ENCODE measurements around the gene SHTN1. TPM values are rescaled to one million over a fixed set of nuclear protein-coding genes. Genes with fewer than 3 reads are reported as not detected.
A peak's percentile ranks its signal among the peaks of the same experiment; 100 is the strongest.

SHTN1 gene
- total RNA-seq, 2 donors from 2014 or later, result 33.6 to 34.1 TPM

DNA sequence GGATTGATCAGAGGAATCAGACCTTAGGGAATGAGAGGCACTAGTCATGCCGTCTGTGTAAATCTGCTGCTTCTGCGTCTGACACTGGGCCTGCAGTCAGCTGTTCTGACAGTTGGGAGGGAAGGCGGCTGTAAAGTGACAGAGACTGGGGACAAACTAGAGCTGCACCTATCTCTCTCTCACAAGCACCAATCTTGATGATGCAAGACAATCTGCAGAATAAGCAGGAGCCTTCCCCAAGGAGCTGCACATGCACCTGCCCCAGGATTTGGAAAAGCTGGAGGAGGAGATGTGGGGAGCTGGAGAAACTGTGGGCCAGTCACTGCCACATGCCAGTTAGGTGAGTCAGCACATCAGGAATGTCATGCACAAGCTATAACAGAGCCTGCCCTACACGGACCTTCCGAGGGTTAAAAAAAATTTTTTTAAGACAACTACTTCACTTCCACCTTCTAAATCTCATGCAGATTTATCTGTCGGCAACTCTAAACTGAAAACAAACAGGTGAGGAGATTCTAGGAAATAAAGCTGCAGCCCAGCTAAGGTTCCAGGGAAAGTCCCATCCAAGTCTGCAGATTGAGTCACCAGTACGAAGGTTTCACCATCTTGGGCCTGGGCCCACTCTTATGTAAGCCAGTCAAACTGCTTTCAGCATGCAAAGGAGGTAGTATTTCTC is 116.5 kb downstream of the SHTN1 start:
- peak; percentile 38 to 69 for DNase-seq
- intact Hi-C loops (cut with DNase I, micrococcal nuclease), result no loop called here

DNA sequence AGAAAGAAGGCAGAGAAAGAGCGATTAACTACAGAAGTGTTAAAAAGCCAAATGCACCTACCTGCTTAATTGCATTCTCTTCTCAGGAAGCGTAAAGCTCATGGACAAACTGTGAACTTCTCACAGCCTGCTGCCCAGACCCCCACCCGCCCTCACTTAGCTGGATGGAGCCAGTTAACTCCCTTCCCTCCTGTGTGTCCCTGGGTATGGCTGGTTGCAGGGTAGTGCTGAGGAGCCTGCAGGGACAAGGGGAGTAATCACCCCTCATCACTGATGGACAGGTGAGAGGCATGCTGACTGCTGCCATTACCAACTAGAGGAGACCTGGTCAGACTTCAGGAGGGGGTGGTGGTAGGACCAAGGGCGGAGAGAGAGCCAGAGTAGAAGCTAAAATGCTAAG is 118.2 kb downstream of the SHTN1 start:
- intact Hi-C loops (cut with DNase I, micrococcal nuclease), result no loop called here
- no peak for DNase-seq
- no peak for ATAC-seq

More for the DNA sequence above, 116.5 kb downstream of the SHTN1 start:
- ATAC-seq, result peak; percentile 82

DNA sequence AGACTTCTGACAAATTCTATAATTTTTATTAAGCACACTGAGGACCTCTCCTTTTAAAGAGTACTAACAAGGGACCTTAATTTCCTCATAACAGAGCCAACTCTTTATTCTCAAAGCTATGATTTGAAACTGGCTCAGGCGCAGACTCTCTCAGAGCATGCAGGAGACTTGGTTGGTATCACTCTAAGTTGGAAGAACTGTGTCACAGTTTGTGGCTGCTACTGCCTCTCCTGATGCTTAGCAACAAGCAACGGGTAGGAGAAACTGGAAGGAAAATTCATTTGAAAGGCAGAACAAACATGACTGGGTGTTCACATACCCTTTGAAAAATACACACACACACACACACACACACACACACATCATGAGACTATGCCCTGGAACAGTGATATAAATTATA is 122.3 kb downstream of the SHTN1 start:
- DNase-seq (no peak), ATAC-seq (no peak)
- intact Hi-C loops (cut with DNase I, micrococcal nuclease), result no loop called here

DNA sequence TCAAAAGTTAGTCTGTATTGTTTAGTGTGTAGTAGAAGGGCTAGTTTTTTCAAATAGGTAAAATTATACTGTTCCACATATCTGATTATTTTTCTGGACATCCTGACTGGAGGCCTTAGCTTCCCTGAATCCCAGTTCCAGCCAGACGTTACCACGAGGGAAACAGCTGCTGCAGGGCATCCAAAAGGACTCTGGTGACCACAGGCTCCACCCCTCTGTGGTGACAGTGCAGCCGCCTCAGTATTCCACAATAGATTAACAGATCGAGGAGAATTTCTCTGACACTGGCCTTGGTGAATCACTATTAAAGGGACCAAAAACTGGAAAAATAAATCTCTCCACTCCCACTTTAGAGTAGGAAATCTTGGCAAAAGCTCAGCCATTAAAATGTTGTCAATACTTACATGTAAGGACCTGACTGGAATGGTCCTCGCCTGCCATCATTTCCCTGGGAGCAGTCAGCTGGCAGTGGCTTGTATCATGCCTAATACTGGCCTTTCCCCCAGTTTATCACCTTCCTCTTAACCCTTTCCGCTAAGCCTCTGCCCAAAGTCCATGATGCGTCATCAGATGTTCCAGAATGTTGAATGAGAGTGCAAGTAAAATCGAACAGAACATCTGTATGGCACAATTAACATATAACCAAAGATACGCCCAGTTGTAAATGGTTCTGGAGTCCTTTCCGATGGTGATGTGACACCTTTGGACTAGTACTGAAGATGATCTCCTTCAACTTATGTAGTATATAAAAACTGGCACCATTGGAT is 124.1 kb downstream of the SHTN1 start:
- ATAC-seq (peak; percentile 86), DNase-seq (no peak)
- intact Hi-C loops (cut with DNase I, micrococcal nuclease), result no loop called here

DNA sequence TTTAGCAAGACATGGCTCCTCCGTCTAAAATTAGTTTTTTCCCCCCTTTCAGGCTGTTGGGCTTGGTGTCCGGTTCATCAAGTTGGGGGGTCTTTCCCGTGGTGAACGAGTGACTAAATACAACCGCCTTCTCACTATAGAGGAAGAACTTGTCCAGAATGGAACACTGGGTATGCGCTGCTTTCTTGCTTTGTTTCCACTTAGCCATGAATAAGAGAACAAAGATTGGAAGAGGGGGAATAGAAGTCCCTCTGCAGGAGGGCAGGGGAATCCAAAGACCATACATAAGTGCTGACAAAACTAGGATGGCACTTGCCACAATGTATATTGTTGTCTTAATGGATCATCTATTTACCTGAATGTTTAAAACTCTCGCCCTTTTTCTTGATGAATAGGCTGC is 125.2 kb downstream of the SHTN1 start:
- ATAC-seq, result no peak

DNA sequence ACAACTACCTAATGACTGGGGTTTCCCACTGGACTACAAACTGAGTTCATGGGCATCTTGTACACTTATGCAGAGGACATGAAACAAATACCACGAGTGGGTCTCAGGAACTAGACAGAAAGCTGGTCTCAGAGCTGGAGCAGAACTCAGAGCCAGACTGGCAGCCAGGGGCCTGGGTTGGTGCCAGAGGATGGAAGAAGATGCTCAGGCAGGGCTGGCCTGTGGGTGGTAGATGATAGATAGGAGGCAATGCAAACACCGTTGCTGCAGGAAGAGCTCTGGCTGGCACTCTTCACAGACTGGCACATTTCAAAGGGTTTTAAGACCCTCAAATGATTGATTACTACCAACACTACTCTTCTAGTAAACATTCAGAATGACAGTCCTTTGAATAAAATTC is 126.9 kb downstream of the SHTN1 start:
- intact Hi-C loops (cut with DNase I, micrococcal nuclease), result no loop called here
- ATAC-seq (no peak), DNase-seq (no peak)

More for the DNA sequence above, 125.2 kb downstream of the SHTN1 start:
- intact Hi-C loops (cut with DNase I, micrococcal nuclease), result no loop called here
- DNase-seq, result no peak

DNA sequence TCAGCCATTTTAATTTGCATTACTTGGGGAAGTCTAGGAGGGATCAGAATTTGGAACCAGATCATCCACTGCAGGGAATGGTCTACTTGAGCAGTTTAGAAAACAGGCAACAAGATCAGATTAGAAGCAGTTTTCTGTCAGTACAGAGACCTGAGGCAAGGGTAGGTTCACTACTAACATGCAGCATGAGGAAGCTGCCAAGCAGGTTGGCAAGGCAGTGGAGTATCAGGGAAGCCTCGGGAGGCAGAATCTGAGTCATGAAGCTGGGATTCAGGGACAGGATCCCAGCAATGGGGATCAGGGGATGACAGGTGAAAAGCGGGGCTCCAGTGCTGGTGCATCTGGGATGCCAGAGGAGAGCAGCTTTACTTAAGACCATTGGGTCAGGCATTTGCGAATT is 127.6 kb downstream of the SHTN1 start:
- no peak for ATAC-seq
- no peak for DNase-seq
- intact Hi-C loops (cut with DNase I, micrococcal nuclease), result no loop called here

DNA sequence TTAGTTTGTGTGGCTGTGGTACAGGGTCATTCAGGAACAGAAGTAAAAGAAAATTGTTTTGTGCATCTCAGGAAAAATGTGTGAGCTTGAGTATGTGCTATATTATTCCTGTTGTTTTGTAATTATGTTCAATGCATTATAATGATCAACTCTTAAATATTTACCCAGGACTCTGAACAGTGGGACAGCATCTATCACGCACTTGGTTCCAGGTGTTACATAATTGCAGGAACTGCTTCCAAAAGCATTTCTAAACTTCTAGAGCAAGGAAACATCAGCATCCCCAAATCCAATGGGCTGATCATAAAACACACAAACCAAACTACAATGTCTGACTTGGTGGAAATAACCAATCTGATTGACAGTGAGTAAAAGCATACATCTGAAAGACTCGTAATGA is 129.1 kb downstream of the SHTN1 start:
- no peak for ATAC-seq
- no peak for DNase-seq
- intact Hi-C loops (cut with DNase I, micrococcal nuclease), result no loop called here

DNA sequence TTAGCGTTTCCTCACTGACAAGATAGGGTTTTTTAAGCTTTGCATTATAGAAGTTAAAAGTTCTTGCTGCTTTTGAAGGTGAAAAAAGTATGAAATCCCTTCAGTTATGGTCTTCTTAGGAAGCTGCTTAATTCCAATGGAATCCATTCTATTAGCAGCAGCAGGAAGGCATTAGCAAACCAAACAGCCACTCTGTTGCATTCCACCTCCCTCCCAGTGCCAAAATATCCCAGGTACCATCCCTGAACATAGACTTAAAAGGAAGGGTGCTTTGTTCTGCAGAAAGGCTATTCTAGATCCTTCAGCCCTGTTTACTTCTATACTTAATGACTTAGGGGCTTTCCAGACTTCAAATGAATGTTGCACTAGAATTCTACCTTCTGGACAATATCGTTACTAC is 131.9 kb downstream of the SHTN1 start:
- intact Hi-C loops (cut with DNase I, micrococcal nuclease), result no loop called here
- DNase-seq (no peak), ATAC-seq (no peak)

DNA sequence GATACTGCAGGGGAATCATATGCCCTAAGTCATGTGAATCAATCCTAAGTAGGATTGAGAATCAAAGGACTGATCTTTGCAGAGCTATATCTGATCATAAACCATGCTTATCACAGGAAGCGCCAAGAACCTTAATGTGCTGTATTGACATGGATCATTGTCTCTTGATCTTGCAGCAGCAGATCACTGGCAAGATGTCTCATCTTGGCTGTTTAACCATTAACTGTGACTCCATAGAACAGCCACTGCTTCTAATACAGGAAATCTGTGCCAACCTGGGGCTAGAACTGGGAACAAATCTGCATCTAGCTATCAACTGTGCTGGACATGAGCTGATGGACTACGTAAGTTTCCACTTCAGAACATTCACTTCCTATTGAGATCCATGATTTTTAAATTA is 134.0 kb downstream of the SHTN1 start:
- no peak for DNase-seq
- peak; percentile 49 for ATAC-seq
- intact Hi-C loops (cut with DNase I, micrococcal nuclease), result no loop called here

DNA sequence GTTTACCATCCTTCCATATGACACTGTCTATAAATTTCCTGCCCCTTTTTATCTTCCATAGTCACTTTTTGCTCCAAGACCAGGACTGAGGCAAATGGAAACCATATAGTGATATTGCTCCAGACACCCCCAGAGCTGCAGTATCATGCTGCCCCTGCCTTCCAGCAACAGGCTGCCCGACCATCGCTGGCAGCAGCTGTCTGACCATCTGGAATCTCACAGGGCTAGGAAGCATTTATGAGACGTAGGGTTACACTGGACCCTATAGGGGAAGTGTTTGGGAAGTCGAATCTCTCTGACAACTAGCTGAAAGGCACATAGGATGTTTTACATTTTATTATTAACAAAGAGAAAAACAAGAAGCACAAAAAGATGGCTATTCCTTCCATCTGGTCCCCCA is 136.3 kb downstream of the SHTN1 start:
- no peak for ATAC-seq

DNA sequence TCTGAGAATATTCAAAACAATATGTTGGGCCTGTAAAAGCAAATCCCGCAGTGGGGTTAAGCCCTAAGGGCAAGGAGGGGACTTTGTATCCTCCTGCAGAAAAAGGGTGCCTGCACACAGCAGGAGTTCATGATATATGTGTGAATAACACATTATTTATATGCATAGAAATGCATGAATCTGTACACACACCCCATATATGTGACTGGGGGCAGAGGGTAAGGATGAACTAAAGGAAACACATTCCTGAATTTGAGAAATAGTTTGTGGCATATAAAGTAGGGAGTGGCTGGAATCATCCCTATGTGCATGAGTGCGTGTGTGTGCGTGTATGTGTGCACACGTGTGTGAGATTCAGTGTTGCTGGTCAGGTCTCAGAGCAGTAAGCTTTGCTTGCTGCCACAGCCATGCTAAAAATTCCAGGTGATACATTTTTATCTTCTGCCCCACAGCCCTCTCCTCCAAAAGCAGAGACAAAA is 136.8 kb downstream of the SHTN1 start:
- DNase-seq (no peak), ATAC-seq (no peak)
- intact Hi-C loops (cut with DNase I, micrococcal nuclease), result no loop called here

More for the DNA sequence above, 136.3 kb downstream of the SHTN1 start:
- intact Hi-C loops (cut with DNase I, micrococcal nuclease), result no loop called here
- no peak for DNase-seq

DNA sequence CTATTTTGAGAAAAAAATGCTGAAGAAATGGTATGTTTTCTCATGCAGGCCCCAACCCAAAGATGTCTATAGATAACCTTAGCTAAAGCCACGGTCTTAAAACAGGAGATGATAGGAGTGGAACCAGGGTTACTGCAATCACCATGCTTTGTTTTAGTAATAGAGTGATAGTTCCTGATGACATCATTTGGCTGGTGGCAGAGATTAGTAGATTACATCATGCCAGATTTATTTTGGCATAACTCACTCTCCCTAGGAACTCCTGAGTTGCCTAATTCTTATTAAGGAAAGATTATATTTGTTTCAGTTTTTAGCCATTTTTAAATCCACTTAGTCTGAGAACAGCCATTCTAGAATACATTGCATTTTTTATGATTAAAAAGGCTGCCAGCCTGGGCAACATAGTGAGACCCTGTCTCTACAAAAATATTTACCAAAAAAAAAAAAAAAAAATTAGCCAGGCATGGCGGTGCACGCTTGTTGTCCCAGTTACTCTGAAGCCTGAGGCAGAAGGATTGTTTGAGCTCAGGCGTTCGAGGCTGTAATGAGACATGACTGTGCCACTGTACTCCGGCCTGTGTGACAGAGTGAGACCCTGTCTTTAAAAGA is 137.9 kb downstream of the SHTN1 start:
- ATAC-seq, result no peak
- no peak for DNase-seq
- intact Hi-C loops (cut with DNase I, micrococcal nuclease), result no loop called here

DNA sequence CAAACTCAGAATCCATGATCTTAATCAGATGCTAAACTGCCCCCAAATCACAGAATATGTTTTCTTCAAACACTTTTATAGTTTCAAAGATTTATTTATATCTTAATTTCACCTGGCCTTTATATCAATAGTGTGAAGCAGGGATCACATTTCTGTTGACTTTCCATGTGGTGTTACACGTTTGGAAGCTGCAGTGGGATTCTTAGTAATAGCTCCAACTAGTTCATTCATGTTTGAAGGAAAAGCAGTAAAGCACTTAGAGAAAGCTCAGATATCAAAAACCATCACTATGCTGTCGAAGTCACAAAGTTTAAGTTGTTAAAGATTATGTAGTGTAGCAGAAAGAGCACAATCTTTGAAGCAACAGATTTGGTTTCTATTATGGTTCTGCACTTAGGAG is 138.9 kb downstream of the SHTN1 start:
- DNase-seq (no peak), ATAC-seq (no peak)
- intact Hi-C loops (cut with DNase I, micrococcal nuclease), result no loop called here

DNA sequence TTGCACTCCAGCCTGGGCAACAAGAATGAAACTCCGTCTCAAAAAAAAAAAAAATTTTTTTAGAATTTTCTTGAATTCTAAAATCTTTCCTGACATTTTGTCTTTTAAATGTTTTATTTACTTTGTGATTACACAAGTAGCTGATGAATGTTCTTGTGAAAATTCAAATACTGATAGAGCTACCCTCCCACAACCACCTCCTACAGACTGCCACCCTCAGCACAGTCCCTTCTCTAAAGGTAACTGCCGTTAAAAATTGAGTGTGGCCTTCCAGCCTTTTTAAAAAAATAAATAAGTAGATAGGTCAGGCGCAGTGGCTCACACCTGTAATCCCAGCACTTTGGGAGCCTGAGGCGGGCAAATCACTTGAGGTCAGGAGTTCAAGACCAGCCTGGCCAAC is 140.6 kb downstream of the SHTN1 start:
- intact Hi-C loops (cut with DNase I, micrococcal nuclease), result no loop called here

DNA sequence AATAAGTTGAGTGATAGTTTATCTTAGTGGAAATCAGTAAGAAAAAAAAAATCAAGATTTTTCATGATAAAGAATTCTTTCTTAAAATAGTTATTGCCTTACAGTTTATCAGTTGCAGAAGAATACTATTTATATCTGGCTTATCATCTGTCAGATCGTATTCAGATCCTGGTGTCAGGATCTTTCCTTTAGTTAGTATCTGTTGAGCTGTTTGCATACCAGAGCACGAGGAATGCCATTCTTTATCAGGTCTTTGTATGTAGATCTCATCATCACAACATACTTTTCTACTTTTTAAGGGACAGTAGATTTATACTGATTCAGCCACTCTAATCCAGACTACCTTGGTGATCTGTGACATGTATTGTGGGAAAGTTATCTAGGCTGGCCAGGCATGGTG is 143.2 kb downstream of the SHTN1 start:
- ATAC-seq, result no peak
- no peak for DNase-seq
- intact Hi-C loops (cut with DNase I, micrococcal nuclease), result no loop called here

More for the DNA sequence above, 140.6 kb downstream of the SHTN1 start:
- no peak for ATAC-seq
- no peak for DNase-seq

DNA sequence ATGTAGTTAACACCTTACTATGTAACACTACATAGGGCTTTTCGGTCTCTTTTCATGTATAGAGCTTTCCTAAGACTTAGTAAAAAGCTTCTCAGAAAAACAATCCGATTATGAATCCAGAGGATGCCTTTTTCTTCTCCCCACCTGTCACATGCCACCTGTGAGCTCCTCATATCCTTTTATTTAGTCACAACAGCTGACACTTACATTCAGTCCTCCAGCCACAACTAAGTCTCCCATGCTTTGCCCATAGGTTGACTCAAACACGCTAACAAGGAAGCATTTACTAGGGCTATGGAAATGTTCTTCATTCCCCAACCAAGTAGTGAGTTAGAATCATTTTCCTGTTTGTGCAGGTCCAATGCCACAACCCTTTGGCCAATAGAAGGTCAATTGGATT is 147.8 kb downstream of the SHTN1 start:
- intact Hi-C loops (cut with DNase I, micrococcal nuclease), result no loop called here
- DNase-seq, result no peak

DNA sequence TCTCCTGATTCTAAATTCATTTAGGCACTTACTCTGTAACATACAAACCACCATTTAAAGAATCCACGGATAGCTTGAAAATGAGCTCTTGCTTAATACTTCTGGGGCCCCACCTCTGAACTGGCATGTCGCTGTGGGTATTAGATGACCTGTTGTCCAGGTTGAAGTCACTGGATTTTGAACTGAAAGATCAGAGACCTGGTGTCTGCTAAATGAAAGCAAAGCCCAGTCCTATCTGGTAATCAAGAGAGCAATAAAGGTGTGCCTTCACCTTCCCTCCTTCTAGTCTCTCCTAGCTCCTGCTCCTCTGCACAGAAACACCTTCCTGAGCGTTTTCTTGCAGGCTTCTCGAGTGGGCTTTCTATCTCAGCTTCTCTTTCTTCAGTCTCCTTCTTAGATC is 151.3 kb downstream of the SHTN1 start:
- intact Hi-C loops (cut with DNase I, micrococcal nuclease), result no loop called here
- ATAC-seq, result no peak
- no peak for DNase-seq

More for the DNA sequence above, 147.8 kb downstream of the SHTN1 start:
- no peak for ATAC-seq

DNA sequence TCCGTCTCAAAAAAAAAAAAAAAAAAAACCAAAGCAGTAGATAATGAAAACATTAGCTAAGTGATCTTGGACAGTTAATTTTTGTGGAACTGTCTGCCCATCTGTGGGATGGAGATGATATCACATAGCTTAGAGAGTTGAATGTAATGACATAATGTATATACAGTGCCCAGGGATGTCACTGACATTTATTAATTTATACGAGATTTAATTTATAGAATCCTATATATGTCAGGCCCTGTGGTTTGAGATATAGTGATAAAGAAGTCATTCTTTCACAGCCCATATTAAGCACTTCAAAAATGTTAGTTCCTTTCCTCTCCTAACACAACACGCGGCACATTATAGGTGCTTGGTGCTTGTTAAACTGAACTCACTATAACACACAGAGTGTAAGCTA is 151.7 kb downstream of the SHTN1 start:
- intact Hi-C loops (cut with DNase I, micrococcal nuclease), result no loop called here
- no peak for DNase-seq
- ATAC-seq, result no peak

DNA sequence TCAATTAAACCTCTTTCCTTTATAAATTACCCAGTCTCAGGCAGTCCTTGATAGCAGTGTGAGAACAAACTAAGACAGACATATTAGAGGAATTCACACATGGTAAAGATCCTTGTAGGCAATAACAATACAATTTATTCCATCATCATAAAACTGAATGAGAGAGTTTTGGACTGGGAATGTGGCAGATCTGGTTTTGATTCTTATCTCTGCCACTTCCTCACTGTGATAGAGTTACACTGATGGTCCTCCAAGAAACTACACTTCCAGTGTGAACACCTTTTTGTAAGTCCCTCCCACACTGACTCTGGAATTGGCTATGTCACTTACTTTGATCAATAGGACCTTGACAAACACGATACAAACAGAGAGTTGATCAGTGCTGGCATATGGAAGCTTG is 152.7 kb downstream of the SHTN1 start:
- ATAC-seq, result no peak
- intact Hi-C loops (cut with DNase I, micrococcal nuclease), result no loop called here
- no peak for DNase-seq
